NB4 (cell line): ENCODE measurements around the gene D2HGDH.

Experiments used
- DNase-seq: peaks from one replicate; pipeline ENCODE4 v3.0.0; 2010; ENCODE audit warnings: low read depth
- H3K4me3 ChIP-seq: one replicate; pipeline ENCODE4 v1.5.1; 2011; ENCODE audit warnings: mild to moderate bottlenecking, low read depth, low read length, moderate library complexity
- MYC ChIP-seq: IDR thresholded peaks from 2 replicates; pipeline ENCODE4 v1.6.1; 2011; ENCODE audit warnings: low read depth, low read length
- POLR2A ChIP-seq: IDR thresholded peaks from 2 replicates; pipeline ENCODE4 v1.6.1; 2011; ENCODE audit warnings: mild to moderate bottlenecking; ENCODE audit not compliant: insufficient read length; ENCODE audit errors: extremely low read depth
- TF ChIP-seq, protein P1 (sequence below): IDR thresholded peaks from one replicate; pipeline ENCODE4 v1.5.1; 2012; ENCODE audit warnings: low read depth, low read length
- TF ChIP-seq, protein P2 (sequence below): IDR thresholded peaks from 2 replicates; pipeline ENCODE4 v1.6.1; 2011; ENCODE audit warnings: low read depth, low read length

The D2HGDH gene

GRCh38 chr2:241812730-241813643 is 78.6 kb downstream of the D2HGDH start:
- TF ChIP-seq, protein P1, sequence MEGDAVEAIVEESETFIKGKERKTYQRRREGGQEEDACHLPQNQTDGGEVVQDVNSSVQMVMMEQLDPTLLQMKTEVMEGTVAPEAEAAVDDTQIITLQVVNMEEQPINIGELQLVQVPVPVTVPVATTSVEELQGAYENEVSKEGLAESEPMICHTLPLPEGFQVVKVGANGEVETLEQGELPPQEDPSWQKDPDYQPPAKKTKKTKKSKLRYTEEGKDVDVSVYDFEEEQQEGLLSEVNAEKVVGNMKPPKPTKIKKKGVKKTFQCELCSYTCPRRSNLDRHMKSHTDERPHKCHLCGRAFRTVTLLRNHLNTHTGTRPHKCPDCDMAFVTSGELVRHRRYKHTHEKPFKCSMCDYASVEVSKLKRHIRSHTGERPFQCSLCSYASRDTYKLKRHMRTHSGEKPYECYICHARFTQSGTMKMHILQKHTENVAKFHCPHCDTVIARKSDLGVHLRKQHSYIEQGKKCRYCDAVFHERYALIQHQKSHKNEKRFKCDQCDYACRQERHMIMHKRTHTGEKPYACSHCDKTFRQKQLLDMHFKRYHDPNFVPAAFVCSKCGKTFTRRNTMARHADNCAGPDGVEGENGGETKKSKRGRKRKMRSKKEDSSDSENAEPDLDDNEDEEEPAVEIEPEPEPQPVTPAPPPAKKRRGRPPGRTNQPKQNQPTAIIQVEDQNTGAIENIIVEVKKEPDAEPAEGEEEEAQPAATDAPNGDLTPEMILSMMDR = no peak
- TF ChIP-seq POLR2A = no peak

DNA sequence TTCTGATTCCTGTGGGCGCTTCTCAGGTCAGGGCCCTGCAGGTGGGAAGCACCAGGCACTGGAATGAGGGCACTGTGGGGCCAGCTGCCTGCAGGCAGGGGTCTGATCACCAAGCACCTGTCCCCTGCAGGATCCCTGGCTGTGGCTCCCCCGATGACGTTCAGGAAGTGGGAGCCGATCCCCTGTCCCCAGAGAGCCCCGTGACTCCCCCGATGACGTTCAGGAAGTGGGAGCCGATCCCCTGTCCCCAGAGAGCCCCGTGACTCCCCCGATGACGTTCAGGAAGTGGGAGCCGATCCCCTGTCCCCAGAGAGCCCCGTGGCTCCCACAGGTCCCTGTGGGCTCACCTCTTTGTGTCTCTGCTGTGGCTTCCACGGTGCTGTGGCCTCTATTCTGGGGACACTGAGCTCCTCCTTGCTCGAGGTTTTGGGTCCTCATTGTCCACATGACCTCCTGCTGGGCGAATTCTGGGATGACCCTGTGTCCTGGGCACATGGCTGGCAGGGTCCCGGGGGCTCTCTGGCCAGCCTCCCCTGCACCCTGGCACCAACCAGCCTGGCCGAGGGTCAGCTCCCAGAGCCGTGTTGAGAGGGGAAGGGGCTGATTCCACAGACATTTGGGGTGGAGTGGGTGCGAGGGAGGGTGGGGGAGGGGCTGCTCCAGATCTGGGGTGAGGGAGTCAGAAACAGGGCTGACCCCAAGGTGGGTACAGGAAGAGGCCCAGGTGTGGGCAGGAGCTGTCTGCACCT is 79.4 kb downstream of the D2HGDH start:
- TF ChIP-seq, protein P2, sequence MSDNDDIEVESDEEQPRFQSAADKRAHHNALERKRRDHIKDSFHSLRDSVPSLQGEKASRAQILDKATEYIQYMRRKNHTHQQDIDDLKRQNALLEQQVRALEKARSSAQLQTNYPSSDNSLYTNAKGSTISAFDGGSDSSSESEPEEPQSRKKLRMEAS = no peak
- TF ChIP-seq POLR2A (no peak), MYC (no peak)
- TF ChIP-seq, protein P1 = no peak
- H3K4me3 ChIP-seq = no peak overlapping the region
- peak; percentile 54 for DNase-seq

More at GRCh38 chr2:241812730-241813643, 78.6 kb downstream of the D2HGDH start:
- peak; percentile 15 for DNase-seq
- no peak overlapping the region for H3K4me3 ChIP-seq

DNA sequence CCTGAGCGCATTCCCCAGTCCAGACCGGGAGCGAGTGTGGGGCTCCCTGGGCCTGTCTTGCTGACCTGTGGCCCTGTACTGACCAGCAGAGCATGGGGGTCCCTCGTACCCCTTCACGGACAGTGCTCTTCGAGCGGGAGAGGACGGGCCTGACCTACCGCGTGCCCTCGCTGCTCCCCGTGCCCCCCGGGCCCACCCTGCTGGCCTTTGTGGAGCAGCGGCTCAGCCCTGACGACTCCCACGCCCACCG is 79.9 kb downstream of the D2HGDH start:
- peak; percentile 2 for DNase-seq
- TF ChIP-seq MYC = no peak
- TF ChIP-seq POLR2A = no peak
- TF ChIP-seq, protein P2 = no peak
- TF ChIP-seq, protein P1 = no peak
- H3K4me3 ChIP-seq = no peak overlapping the region

GRCh38 chr2:241814643-241815476 is 80.4 kb downstream of the D2HGDH start:
- H3K4me3 ChIP-seq = no peak overlapping the region
- DNase-seq = no peak
- TF ChIP-seq POLR2A (no peak), MYC (no peak)
- TF ChIP-seq, protein P1 = no peak
- TF ChIP-seq, protein P2 = no peak

- no peak overlapping the region for H3K4me3 ChIP-seq
- TF ChIP-seq, protein P2 = no peak
- TF ChIP-seq, protein P1 = no peak
- no peak for TF ChIP-seq MYC
- TF ChIP-seq POLR2A = no peak
- peak; percentile 17 for DNase-seq
These were observed 81.3 kb downstream of the D2HGDH start for GRCh38 chr2:241815477-241816430.
